Mesothelial cell of epicardium (in vitro differentiated cells): ENCODE measurements around the gene DNAI7. TPM values are rescaled to one million over a fixed set of nuclear protein-coding genes. Genes with fewer than 3 reads are reported as not detected.

Source experiments
- DNase-seq, 2 experiments: peaks; one replicate each; pipeline ENCODE4 v3.0.0; 2021; ENCODE audit warnings: low spot score in 2 of 2; ENCODE audit not compliant: unreplicated experiment in 2 of 2
- H3K27ac Mint-ChIP-seq: 2 replicates; pipeline ENCODE4 v1.8.0; 2021; ENCODE audit warnings: mixed read lengths
- H3K27me3 Mint-ChIP-seq: 2 replicates; pipeline ENCODE4 v1.8.0; 2021; ENCODE audit warnings: low read depth, mixed read lengths
- H3K36me3 Mint-ChIP-seq: 2 replicates; pipeline ENCODE4 v1.8.0; 2021; ENCODE audit warnings: mixed read lengths
- H3K4me1 Mint-ChIP-seq: 2 replicates; pipeline ENCODE4 v1.8.0; 2021; ENCODE audit warnings: mixed read lengths
- H3K4me3 Mint-ChIP-seq: 2 replicates; pipeline ENCODE4 v1.8.0; 2021; ENCODE audit warnings: mild to moderate bottlenecking, moderate library complexity, mixed read lengths
- H3K9me3 Mint-ChIP-seq: 2 replicates; pipeline ENCODE4 v1.8.0; 2021; ENCODE audit warnings: mixed read lengths
- total RNA-seq: library from RNA; stranded (reverse); gene quantifications from 3 replicates; pipeline ENCODE4 v1.2.1, GENCODE V29; 2021
- TF ChIP-seq, protein P1 (sequence below): fragments of 200-600 bp; sonication (generic); IDR thresholded peaks from one replicate; pipeline ENCODE4 v1.5.0; 2021; ENCODE audit warnings: antibody characterized with exemption; ENCODE audit not compliant: unreplicated experiment

Gene DNAI7
- total RNA-seq, 1 donor from 2014 or later: 1.5 TPM

DNA sequence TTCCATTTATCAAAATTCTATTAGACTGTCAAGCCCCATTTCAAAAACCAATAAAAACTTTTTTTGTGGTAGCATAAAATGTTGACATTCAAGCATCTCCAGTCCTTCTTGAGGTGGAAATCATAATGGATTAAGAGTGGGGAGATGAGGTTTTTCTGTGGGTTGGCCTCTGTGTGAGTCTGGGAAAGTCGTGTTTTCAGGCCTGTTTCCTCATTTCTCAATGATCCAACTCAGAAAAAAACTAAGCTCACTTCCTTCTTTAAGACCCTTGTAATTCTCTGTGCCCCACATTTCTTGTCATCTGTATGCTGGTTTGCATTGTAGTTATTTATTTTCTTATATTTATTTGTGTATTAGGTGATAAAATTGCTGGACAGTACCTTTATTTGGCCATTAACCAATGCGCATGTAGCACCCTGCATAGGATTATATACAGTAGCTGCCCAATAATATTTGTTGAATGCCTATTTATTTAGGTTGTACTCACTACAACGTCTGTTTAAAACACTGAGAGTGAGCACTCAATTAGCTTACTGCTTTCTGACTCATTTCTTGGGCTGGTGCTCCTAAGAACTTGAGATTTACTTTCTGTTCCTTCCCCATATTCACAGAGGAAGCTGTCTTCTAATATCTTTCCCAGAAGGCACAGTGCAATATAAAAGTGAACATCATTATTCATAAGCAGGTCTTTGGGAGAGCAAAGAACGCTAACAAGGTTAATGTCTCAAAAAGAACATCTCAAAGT, 121.9 kb downstream of the DNAI7 start:
- Mint-ChIP-seq H3K9me3 (no peaks in the 10 kb centered on the region), H3K4me3 (no peak overlapping the region), H3K4me1 (no peaks in the 10 kb centered on the region), H3K27ac (no peak overlapping the region), H3K36me3 (no peaks in the 10 kb centered on the region), H3K27me3 (no peaks in the 10 kb centered on the region)
- DNase-seq: no peak
- TF ChIP-seq, protein P1, sequence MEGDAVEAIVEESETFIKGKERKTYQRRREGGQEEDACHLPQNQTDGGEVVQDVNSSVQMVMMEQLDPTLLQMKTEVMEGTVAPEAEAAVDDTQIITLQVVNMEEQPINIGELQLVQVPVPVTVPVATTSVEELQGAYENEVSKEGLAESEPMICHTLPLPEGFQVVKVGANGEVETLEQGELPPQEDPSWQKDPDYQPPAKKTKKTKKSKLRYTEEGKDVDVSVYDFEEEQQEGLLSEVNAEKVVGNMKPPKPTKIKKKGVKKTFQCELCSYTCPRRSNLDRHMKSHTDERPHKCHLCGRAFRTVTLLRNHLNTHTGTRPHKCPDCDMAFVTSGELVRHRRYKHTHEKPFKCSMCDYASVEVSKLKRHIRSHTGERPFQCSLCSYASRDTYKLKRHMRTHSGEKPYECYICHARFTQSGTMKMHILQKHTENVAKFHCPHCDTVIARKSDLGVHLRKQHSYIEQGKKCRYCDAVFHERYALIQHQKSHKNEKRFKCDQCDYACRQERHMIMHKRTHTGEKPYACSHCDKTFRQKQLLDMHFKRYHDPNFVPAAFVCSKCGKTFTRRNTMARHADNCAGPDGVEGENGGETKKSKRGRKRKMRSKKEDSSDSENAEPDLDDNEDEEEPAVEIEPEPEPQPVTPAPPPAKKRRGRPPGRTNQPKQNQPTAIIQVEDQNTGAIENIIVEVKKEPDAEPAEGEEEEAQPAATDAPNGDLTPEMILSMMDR: no peak

DNA sequence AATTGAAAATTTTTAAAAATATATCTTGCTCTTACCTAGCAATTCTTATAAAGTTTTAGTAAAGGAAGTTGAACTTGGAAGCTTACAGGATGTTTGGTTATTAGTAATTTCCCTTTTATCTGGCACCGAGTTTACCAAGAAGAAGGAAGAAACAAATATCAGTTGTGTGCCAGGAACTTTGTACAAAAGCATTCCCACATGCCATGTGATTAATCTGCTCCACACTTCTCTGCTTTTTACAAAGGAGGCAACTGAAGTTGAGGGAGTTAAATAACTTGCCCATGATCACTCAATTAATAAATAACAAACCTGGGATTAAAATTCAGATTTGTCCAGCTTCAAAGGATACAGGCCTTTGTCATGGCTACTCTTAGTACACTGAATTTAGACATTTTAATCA, 123.6 kb downstream of the DNAI7 start:
- Mint-ChIP-seq H3K4me3 (no peak overlapping the region), H3K27me3 (no peaks in the 10 kb centered on the region), H3K4me1 (no peaks in the 10 kb centered on the region), H3K36me3 (no peaks in the 10 kb centered on the region), H3K9me3 (no peaks in the 10 kb centered on the region), H3K27ac (no peak overlapping the region)
- TF ChIP-seq, protein P1: no peak
- no peak for DNase-seq

DNA sequence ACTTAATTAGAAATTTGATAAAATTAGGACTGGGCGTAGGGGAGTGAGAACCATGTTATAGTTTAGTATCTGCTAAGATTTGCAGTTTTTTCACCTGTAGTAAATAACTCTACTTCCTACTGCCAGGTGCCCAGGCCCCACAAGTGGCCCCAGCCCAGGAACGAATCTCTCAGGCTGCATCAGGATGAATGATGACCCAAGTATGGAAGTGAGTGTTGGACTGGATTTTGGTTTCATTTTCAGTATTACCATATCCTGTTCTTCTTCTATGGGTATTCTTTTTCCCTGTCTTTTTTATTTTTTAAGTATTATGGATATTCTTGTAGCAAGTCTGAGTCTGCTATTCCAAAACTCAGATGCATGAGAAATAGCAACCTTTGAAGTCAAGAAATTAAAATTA, 125.7 kb downstream of the DNAI7 start:
- Mint-ChIP-seq H3K4me1 (no peaks in the 10 kb centered on the region), H3K36me3 (no peaks in the 10 kb centered on the region), H3K27ac (no peak overlapping the region), H3K9me3 (no peaks in the 10 kb centered on the region), H3K27me3 (no peaks in the 10 kb centered on the region), H3K4me3 (no peak overlapping the region)
- TF ChIP-seq, protein P1: no peak
- no peak for DNase-seq

DNA sequence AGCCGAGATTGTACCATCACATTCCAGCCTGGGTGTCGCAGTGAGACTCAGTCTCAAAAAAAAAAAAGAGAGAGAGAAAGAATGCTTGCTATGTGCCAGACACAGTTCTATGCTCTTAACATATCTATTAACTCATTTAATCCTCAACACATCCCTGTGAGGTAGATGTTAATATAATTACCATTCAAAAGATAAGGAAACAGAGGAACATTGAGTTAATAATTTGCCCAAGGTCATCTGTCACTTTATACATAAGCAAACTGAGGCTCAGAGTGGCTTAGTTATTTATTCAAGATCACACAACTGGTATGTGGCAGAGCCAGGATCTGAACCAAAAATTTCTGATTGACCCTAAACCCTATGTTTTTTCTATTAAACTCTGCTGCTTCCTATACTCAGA, 129.9 kb downstream of the DNAI7 start:
- Mint-ChIP-seq H3K4me1 (no peaks in the 10 kb centered on the region), H3K36me3 (no peaks in the 10 kb centered on the region), H3K4me3 (no peak overlapping the region), H3K9me3 (no peaks in the 10 kb centered on the region), H3K27me3 (no peaks in the 10 kb centered on the region), H3K27ac (no peak overlapping the region)
- DNase-seq: no peak
- TF ChIP-seq, protein P1: no peak

DNA sequence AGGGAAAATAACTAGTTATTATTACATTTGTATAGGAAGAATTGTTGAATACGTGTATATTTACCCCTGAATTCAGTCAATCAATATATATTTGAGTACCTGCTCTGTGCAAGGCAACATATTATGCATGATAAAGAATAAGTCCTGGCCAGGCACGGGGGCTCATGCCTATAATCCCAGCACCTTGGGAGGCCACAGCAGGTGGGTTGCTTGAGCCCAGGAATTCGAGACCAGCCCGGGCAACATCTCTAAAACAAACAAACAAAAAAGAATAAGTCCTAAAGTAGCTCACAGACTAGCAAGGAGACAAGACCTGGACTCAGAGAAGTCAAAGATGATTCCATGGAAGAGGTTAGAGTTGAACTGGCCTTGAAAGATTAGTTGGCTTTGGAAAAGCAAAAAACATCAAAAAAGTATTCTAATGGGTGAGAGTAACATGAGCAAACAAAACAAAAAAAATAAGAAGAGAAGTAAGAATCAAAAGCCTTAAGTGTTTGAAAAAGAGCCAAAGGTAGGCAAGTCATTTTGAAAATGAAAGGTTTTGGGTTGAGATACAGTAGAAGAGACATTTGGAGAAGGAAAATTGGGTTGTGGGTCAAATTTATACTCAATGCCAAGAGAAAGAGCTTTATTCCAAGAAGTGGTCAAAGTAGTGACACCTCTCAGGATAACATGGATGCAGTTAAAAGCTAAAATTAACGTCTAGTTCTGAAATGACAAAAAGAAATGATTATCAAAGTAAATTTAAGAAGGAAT, 130.9 kb downstream of the DNAI7 start:
- no peak overlapping the region for H3K4me3 Mint-ChIP-seq
- H3K9me3 Mint-ChIP-seq: no peaks in the 10 kb centered on the region
- no peaks in the 10 kb centered on the region for H3K4me1 Mint-ChIP-seq
- DNase-seq: no peak
- H3K27ac Mint-ChIP-seq: no peak overlapping the region
- no peaks in the 10 kb centered on the region for H3K36me3 Mint-ChIP-seq
- TF ChIP-seq, protein P1: no peak
- H3K27me3 Mint-ChIP-seq: no peaks in the 10 kb centered on the region
